GM08714 (cell line): ENCODE measurements around the gene RTN4RL2.
A peak's percentile ranks its signal among the peaks of the same experiment; 100 is the strongest.

ENCODE experiments used
- H3K4me3 ChIP-seq: fragments of 200-500 bp; sonication (Bioruptor generic); 2 replicates; pipeline ENCODE4 v1.5.1; 2014; ENCODE audit warnings: mild to moderate bottlenecking, low read length, inconsistent platforms
- ZNF274 ChIP-seq: IDR thresholded peaks from 2 replicates; pipeline ENCODE4 v1.6.1; 2012; ENCODE audit warnings: mild to moderate bottlenecking, low read depth, low read length

Gene RTN4RL2

GRCh38 chr11:57460022-57460757 lies at the start of gene RTN4RL2:
RTN4RL2 (plus strand) TSS chr11:57460528; CDS start chr11:57460866, 338 bp downstream.
- no peak within 1 kb of the TSS; the same call in 1 of the 2 replicates for H3K4me3 ChIP-seq
- TF ChIP-seq ZNF274, result no peak

DNA sequence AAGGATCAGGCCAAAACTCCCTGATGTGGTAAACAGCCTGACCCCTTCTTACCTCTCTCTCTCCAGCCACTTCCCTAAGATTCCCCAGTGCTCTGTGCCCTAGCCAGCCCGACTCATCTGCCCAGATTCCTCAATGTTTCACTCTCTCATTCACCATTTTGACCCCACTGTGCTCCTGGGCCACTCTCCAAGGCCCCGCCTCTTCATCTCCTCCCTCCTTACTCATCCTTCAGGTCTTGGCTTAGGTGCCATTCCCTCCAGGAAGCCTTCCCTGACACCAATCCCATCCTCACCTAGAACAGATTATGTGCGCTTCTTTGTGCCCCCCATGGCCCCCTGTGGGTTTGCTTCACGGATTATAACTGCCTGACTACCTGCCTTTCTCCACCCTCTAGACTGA lies 46.6 kb upstream of the RTN4RL2 start:
- no peak overlapping the region for H3K4me3 ChIP-seq
- TF ChIP-seq ZNF274, result no peak

DNA sequence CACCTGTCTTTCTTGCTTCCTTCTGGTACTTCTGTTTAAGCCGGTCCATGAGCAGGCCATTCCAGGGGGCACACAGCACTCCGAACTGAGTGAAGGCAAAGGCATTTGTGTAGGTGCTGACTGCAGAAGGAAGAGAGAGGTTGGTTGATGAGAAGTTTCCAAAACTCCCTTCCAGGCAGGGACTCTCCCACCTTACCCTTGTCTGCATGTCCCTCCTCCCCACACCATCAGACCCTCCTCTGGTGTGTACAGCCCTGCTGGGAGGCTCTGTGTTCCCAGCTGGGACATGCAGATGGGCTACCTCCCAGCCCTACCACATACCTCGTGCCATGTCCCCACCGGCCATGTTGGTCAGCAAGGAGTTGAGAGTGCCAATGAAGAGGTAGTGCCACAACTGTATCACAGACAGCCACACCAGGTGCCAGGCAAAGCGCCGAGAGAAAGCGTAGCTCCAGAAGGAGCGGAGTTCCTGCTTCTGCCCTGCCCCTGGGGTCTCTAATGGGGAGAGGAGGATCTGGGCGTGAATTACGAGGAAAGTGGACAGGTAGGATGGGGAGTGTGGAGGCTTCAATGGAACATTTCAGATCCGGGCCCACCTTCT lies 45.6 kb upstream of the RTN4RL2 start:
- TF ChIP-seq ZNF274, result no peak
- H3K4me3 ChIP-seq, result no peak overlapping the region

GRCh38 chr11:57416436-57416835 lies 43.9 kb upstream of the RTN4RL2 start:
- TF ChIP-seq ZNF274, result no peak
- H3K4me3 ChIP-seq, result no peak overlapping the region

DNA sequence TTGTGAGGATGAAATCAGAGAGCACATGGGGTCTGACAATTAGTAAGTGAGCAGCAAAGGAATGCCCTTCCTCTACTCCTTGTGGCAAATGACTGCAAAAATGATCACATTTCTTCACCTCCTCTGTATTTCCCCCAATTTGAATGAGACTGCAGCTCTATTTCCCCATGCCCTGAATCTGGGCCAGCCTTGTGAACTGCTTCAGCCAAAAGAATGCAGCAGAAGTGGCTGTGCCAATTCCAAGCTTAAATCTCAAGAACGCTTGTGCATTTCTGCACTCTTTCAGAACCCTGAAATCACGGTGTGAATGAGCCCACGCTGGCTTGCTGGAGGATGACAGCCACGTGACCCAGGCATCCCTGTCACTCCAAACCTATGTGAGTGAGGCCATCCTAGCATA lies 43.3 kb upstream of the RTN4RL2 start:
- no peak overlapping the region for H3K4me3 ChIP-seq
- TF ChIP-seq ZNF274, result no peak

DNA sequence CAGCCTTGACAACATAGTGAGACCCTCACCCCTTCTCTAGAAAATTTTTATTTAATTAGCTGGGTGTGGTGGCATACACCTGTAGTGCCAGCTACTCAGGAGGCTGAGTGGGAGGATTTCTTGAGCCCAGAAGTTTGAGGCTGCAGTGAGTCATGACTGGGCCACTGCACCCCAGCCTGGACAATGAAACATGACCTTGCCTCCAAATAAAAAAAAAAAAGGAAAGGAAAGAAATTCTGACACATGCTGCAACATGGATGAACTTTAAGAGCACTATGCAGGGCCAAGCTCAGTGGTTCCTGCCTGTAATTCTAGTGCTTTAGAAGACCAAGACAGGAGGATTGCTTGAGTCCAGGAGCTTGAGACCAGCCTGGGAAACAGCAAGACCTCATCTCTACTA lies 42.2 kb upstream of the RTN4RL2 start:
- TF ChIP-seq ZNF274, result no peak
- H3K4me3 ChIP-seq, result no peak overlapping the region

GRCh38 chr11:57419146-57419545 lies 41.2 kb upstream of the RTN4RL2 start:
- TF ChIP-seq ZNF274, result no peak
- H3K4me3 ChIP-seq, result no peak overlapping the region

- TF ChIP-seq ZNF274, result no peak
- no peak overlapping the region for H3K4me3 ChIP-seq
Observed at GRCh38 chr11:57421066-57421465, 39.3 kb upstream of the RTN4RL2 start.

DNA sequence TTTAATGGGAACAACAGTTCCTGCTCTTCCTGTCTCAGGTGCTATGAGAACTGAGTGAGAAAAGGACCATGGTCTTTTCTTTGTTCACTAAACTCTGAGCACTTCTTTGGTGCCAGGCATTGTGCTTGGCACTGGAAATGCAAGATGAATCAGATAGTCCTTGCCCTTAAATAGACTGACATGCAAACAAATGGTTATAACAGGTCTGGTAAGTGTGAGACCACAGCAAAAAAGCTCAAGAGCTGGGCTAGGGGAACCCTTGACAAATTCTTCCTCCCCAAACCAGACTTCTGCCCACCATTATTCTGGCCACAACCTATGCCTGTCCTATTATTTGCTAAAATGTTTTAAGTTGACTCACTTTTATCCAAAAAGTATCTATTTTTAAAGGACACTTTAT lies 38.5 kb upstream of the RTN4RL2 start:
- H3K4me3 ChIP-seq, result no peak overlapping the region

GRCh38 chr11:57422669-57423068 lies 37.7 kb upstream of the RTN4RL2 start:
- no peak for TF ChIP-seq ZNF274
- H3K4me3 ChIP-seq, result no peak overlapping the region

More for the DNA sequence above, 38.5 kb upstream of the RTN4RL2 start:
- TF ChIP-seq ZNF274, result no peak

DNA sequence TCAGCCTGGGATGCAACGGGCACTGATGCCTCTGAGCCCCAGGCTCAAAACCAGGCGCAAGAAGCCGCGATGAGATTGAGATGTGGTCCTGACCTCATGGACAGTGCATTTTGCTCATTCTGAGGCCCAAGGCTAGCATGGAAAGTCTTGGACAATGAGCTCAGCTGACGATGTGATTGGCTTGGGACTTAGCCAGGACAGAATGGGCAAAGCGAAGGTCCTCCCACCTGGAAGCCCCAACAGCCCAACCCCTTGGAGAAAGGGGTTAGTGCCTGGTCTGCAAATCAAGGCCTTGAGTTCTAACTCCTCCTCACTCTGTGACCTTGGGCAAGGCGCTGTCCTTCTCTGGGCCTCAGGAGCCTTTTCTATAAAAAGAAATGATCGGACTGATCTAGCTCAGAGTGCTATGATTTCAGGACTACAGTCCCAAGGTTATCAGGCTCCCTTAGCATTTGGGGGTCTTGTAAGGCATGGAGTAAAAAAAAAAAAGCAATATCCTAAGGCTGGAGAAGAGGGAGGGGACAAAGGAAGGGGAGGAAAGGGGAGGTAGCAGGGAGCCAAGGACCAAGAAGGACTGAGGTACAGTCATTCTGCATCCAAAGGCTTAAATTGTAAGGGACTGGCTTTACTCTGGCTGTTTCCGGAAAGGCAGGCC lies 36.1 kb upstream of the RTN4RL2 start:
- peak overlapping the region; percentile 80; the same call in 1 of the 2 replicates for H3K4me3 ChIP-seq
- TF ChIP-seq ZNF274, result no peak

GRCh38 chr11:57424792-57425564 lies 35.4 kb upstream of the RTN4RL2 start:
- no peak for TF ChIP-seq ZNF274

GRCh38 chr11:57425565-57426438 lies 34.5 kb upstream of the RTN4RL2 start:
- peak overlapping the region; percentile 80 for H3K4me3 ChIP-seq
- no peak for TF ChIP-seq ZNF274

More at GRCh38 chr11:57424792-57425564, 35.4 kb upstream of the RTN4RL2 start:
- H3K4me3 ChIP-seq, result peak overlapping the region; percentile 80; the same call in 1 of the 2 replicates

DNA sequence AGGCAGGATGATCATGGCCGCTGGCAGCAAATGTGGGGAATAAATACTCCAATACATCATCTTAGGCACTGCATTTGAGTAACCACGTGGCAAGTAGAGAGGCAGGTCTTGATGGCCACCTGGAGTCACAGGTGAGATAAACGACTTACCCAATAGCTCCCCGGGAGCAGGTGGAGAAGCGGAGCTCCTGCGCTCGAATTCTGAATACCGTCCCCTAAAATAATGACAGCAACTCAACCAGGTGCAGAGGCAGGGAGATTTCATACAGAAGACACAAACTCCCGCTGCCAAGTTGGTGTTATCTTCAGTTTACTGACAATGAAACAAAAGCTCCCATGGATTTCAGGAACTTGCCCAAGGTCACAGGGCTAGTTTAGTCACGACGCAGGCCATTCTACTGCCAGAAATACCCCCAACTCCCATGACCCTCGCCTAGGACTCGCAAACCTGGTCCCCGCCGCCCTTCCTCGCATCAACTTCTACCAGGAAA lies 33.8 kb upstream of the RTN4RL2 start:
- TF ChIP-seq ZNF274, result no peak
- H3K4me3 ChIP-seq, result peak overlapping the region; percentile 80
